Activated CD4-positive, alpha-beta T cell treated with anti-CD3 and anti-CD28 coated beads, Interleukin-2, amount 50 U/mL, for 24 hours (primary cell): ENCODE results near the gene PGM2L1.

Experiments
- DNase-seq, 2 donors: peaks; one replicate each; pipeline ENCODE4 v3.0.0-alpha.2; 2020; ENCODE audit warnings: low read depth in 1 of 2, low spot score in 1 of 2

The PGM2L1 gene

DNA sequence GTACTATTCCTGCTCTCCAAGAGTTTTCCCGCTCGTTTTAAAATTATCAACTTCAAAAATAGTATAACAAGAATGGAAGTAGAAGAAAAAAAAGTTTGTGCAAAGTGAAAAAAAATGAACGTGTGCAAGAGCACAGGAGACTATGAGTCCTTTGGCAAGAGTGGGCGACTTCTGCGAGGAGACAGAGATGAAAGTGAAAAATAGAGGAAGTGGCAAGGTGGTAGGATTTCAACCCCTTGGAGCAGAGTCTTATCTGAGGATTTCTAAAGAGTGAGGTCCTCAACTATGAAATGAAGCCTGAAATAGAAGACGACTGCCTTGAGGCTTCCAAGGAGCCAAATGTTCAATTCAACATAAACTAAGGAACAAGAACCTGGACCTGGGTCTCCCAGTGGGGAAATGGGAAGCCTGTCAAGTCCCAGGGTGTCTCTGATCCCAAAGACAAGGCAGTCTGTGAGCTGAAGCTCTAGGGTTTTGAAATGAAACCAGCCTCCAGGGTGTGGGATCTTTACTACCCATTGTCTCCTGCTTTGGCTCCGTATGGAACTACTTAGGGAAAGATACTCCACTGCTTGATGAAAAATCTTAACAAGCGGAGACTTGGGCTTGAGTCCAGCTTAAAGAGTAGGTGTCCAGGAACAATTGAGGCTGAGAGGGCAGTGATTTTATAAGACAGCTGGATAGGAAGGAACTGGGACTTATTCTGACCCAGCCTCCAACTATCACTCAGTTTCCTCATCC, 91.6 kb downstream of the PGM2L1 start:
- no peak for DNase-seq

DNA sequence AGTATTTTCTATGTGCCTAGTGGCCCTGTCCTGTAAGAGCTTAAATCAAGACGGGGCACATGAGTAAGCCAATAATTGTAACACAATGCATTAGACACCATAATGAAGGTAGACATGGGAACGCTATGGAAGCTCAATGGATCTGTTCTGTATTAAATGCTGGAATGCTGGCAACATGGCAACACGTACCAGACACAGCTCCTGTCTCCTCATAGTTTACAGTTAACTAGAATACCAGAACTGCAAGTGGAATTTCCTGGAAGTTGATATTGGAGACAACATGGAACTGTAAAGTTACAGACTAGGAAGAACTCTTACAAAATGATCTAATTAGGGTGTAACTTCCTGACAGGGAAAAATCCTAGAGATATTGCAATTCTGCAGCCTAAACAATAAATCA, 99.2 kb downstream of the PGM2L1 start:
- no peak for DNase-seq

DNA sequence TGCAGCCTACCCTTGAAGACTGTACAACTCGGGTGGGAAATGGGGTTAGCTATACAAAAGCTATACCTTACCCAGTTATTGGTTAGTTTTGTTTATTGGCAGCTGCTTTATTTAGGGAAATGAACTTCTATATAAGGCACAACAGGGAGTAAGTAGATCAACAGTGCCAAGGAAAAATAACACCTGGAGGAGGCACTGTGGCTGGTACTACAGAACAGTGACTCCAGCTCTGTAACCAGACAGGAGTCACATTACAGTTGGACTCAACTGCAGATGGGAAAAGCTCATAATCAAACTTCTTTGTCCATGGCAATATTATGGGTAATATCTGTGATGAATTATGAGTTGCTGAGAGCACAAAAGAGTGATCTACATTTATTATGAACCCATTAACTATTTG, 100.7 kb downstream of the PGM2L1 start:
- no peak for DNase-seq

DNA sequence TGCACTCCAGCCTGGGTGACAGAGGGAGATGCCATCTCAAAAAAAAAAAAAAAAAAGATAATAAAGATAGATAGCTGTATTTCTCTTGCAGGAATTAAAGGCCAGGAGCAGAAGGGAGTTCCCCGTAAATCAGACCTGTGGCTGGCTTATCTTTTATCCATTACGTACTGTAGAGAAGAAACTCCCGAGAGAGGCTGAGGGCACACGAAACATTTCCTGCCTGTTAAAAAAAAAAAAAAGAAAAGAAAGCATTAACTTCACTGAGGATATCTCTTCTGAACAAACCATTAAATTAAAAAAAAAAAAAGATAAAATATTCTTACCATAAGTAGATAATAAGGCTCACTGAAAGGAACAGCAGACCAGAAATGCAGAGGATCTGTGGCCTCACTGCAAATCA, 109.3 kb downstream of the PGM2L1 start:
- no peak for DNase-seq

DNA sequence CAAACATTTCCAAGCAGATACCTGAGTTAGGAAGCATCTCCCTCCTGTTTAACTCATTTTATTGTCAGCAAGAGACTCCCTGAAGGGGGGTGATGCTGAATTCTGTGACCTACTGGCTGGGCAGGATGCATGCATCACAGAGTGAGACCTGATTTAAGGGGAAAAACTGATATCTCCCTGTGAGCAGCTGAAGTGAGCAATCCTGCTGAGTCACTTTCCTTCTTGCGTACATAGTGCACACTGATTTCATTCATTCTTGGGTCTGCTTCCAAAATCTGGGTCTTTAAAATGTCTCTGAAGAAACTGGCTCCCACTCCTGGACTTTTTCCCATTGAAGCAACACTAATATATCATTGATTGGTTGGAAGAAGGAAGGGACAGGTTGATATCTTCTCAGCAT, 110.1 kb downstream of the PGM2L1 start:
- DNase-seq: no peak

DNA sequence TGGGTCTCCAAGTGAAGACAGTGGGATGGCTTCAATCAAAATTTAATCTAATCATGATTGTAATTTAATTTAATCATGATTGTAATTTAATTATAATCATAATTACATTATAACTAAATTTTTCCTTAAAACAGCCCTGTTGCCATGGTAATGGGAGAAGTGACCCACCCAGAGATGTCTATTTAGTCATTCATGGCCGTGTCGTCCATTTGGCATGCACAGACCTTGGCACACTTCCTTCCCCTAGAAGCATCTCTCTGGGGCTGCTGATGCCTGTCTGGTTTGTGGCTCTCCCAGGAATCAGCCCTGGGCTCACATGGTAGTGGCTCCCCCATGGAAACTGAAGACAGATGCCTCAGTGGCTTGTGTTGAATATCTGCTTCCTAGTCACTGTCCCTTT, 113.8 kb downstream of the PGM2L1 start:
- no peak for DNase-seq

DNA sequence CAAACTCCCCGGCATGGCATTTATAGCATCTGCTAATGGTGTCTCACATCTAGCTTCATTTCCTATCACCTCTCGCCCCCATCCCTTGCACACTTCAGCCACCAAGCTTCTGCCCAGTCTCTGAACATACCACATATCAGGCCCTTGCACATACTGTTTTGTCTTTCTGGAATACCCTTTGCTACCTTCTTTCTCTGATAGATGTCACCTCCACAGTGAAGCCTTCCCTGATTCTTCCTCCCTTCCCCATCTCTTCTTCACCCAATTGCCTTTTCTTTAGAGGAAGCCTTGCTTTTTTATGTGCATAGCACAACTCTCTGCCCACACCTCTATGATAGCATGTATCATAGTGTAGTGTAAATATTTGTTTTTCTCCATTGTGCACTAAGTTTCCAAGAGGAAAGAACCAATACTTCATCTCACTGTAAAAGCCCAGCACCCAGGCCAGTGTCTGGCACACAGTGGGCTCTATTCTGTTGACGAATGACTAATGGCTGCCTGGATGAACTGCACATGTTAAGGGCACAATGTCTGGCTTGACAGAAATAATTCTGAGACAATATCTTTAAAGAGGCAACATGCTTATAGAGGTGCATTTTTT, 114.6 kb downstream of the PGM2L1 start:
- DNase-seq: no peak

DNA sequence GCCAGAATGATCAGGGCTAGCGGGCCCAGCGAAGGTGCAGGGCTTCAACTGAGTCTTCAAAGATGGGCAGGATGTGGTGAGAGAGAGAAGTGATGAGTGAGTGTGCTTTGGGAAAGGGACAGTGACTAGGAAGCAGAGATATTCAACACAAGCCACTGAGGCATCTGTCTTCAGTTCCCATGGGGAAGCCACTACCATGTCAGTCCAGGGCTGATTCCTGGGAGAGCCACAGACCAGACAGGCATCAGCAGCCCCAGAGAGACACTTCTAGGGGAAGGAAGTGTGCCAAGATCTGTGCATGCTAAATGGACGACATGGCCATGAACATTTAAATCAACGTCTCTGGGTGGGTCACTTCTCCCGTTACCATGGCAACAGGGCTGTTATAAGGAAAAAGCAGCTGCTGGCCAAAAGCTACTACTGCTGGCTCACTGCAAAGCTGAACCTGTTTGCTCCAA, 115.3 kb downstream of the PGM2L1 start:
- DNase-seq: no peak

DNA sequence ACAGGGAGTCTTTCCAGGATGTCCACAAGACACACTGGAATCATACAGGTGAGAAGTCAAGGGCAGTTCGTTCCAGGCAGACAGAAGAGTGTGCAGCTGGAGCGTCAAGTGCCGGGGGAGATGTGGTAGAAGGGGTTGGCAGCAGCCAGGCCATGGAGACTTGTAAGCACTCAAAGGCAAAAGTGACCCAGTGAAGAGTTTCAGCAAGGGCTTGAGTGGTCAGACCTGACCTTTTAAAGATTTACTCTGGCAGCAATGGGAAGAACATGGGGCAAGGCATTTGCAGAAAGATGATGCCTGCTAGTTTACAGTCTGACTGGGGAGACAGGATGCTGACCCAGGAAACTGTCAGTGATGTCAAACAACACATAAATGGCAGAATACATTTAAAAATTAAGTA, 115.8 kb downstream of the PGM2L1 start:
- DNase-seq: no peak

DNA sequence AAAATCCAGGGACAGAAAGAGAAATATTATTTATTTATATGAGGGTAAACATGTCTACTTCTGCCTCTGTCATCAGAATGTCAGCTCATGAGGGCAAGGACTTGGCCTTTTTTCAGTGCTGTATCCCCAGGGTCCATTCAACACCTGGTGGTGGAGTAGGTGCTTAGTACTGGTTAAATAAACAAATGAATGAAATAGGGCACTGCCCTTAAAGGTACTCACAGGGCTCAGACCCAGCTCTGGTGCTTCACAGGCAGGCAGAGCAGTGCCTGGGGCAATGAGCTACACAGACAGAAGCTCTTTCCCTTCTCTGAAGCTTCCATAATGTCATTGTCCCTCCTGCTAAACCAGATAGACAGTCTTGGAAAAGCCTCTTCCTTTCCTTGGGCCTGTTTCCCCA, 117.7 kb downstream of the PGM2L1 start:
- no peak for DNase-seq
